ENCODE measurements around the gene MAP3K7CL.
A peak's percentile ranks its signal among the peaks of the same experiment; 100 is the strongest.

MAP3K7CL gene

GRCh38 chr21:29130270-29130969, at the start of gene MAP3K7CL:
Gene MAP3K7CL (plus strand): TSS chr21:29130644. CDS start chr21:29133345, 2,701 bp downstream.
- peak; percentile 100 for DNase-seq (ENCODE audit: low read depth)
- TF ChIP-seq CTCF (conservative IDR thresholded peaks at IDR 0.05; ENCODE audit: low read length) = no peak
- H3K4me3 ChIP-seq (ENCODE audit: low read length) = peak within 1 kb of the TSS; percentile 56

GRCh38 chr21:29082046-29082815, 48.2 kb upstream of the MAP3K7CL start:
- no peak overlapping the region for H3K4me3 ChIP-seq (ENCODE audit: low read length)
- DNase-seq (ENCODE audit: low read depth) = no peak
- TF ChIP-seq CTCF (conservative IDR thresholded peaks at IDR 0.05; ENCODE audit: low read length) = no peak

- TF ChIP-seq CTCF (conservative IDR thresholded peaks at IDR 0.05; ENCODE audit: low read length) = no peak
- H3K4me3 ChIP-seq (ENCODE audit: low read length) = no peak overlapping the region
- no peak for DNase-seq (ENCODE audit: low read depth)
Observed at GRCh38 chr21:29083306-29083705, 47.1 kb upstream of the MAP3K7CL start.

- TF ChIP-seq CTCF (conservative IDR thresholded peaks at IDR 0.05; ENCODE audit: low read length) = no peak
- DNase-seq (ENCODE audit: low read depth) = no peak
- H3K4me3 ChIP-seq (ENCODE audit: low read length) = no peak overlapping the region
Observed at GRCh38 chr21:29084372-29084771, 46.1 kb upstream of the MAP3K7CL start.

GRCh38 chr21:29085106-29085752, 45.2 kb upstream of the MAP3K7CL start:
- TF ChIP-seq CTCF (conservative IDR thresholded peaks at IDR 0.05; ENCODE audit: low read length) = no peak

GRCh38 chr21:29091033-29091432, 39.4 kb upstream of the MAP3K7CL start:
- H3K4me3 ChIP-seq (ENCODE audit: low read length) = no peak overlapping the region
- TF ChIP-seq CTCF (conservative IDR thresholded peaks at IDR 0.05; ENCODE audit: low read length) = no peak
- DNase-seq (ENCODE audit: low read depth) = peak; percentile 84

More at GRCh38 chr21:29085106-29085752, 45.2 kb upstream of the MAP3K7CL start:
- DNase-seq (ENCODE audit: low read depth) = no peak
- no peak overlapping the region for H3K4me3 ChIP-seq (ENCODE audit: low read length)
